ENCODE data around the gene TCF15. TPM values are rescaled to one million over a fixed set of nuclear protein-coding genes. Genes with fewer than 3 reads are reported as not detected.
"Not testable (repeated sequence)": the region's sequence is repeated elsewhere in the genome, so short reads cannot be mapped to it uniquely, and the experiment has no call there.

The TCF15 gene
- total RNA-seq, 1 experiment from 2014 or later = not detected

DNA sequence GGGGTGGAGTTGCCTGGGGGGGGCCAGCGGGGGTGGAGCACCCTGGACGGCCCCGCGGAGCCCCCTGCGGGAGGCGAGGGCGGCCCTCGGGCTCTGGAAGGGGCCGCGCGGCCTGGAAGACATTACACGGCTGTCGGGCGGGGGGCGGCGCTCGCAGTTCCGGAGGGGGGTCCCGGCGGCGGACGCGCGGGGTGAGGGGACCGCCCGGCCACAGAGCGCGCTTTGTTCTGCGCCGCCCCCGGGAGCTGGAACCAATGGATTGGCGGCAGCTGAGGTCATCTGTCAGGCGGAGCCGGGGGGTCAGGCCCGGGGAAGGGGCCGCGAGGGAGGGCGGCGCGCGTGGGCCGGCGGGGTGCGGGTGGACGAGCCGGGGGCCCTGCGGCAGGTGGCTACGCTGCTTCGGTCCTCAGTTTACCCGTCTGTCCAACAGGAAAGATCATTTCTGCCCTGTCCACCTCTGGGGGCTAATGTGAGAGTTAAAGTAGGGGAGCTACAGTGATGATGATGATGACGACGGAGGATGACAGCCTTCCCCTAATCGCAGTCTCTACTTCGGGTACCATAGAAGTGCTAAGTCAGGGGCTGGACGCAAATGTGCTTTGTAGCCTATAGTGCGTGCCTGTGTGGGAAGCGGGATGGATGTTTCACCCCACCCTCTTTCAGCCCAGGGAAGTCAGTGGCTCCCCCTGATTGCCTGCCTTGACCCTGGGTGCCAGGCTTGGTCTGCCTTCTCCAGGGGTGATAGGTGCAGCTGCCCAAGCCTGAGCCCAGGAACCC lies 32.5 kb upstream of the TCF15 start:
- no peak for DNase-seq (ENCODE audit: low read depth)

DNA sequence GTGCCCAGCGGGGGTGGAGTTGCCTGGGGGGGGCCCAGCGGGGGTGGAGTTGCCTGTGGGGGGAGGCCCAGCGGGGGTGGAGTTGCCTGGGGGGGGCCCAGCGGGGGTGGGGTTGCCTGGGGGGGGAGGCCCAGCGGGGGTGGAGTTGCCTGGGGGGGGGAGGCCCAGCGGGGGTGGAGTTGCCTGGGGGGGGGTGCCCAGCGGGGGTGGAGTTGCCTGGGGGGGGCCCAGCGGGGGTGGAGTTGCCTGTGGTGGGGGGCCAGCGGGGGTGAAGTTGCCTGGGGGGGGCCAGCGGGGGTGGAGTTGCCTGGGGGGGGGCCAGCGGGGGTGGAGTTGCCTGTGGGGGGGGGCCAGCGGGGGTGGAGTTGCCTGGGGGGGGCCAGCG lies 31.9 kb upstream of the TCF15 start:
- not testable (repeated sequence) for DNase-seq (ENCODE audit: low read depth)

DNA sequence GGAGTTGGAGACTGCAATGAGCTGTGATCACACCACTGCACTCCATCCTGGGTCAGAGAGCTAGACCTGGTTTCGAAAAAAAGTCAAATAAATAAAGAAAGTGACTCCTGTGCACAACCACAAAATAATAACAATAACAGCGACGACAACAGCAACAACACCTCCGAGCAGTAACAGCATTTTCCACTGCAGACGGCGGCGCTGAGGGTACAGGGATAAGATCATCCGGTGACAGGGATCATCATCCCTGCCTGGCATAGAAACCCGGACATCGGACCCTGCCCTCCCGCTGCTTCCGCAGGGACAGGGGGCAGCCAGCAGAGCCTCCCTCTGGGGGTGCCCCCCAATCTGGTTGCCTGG lies 31.4 kb upstream of the TCF15 start:
- DNase-seq (ENCODE audit: low read depth) = peak; percentile 38

- DNase-seq (ENCODE audit: low read depth) = no peak
Observed at GRCh38 chr20:640674-641515, 30.8 kb upstream of the TCF15 start.

GRCh38 chr20:638579-638978 lies 28.5 kb upstream of the TCF15 start:
- no peak for DNase-seq (ENCODE audit: low read depth)

DNA sequence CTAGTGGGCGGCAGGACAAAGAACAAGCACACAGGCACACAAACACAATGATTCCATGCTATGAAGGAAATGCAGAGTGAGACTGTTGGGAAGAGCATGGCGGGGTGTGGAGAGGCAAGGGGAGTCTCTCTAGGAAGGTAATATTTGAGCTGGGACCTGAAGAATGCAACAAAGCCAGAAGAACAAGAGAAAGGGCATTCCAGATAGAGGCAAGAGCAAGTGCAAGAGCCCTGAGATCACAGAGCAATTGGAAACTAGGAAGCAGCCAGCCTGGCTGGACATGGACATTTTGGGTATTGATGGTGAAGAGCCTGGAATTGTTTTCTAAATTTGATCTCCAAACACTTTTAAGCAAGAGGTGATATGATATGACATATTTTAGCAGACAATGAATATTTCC lies 27.4 kb upstream of the TCF15 start:
- no peak for DNase-seq (ENCODE audit: low read depth)

- DNase-seq (ENCODE audit: low read depth) = peak; percentile 64
Observed at GRCh38 chr20:635893-636338, 25.8 kb upstream of the TCF15 start.

- no peak for DNase-seq (ENCODE audit: low read depth)
Observed at GRCh38 chr20:635028-635892, 25.2 kb upstream of the TCF15 start.

- DNase-seq (ENCODE audit: low read depth) = no peak
Observed at GRCh38 chr20:634148-634925, 24.2 kb upstream of the TCF15 start.

GRCh38 chr20:631101-631500 lies 21.0 kb upstream of the TCF15 start:
- DNase-seq (ENCODE audit: low read depth) = no peak

GRCh38 chr20:626579-626978 lies 16.5 kb upstream of the TCF15 start:
- DNase-seq (ENCODE audit: low read depth) = no peak

DNA sequence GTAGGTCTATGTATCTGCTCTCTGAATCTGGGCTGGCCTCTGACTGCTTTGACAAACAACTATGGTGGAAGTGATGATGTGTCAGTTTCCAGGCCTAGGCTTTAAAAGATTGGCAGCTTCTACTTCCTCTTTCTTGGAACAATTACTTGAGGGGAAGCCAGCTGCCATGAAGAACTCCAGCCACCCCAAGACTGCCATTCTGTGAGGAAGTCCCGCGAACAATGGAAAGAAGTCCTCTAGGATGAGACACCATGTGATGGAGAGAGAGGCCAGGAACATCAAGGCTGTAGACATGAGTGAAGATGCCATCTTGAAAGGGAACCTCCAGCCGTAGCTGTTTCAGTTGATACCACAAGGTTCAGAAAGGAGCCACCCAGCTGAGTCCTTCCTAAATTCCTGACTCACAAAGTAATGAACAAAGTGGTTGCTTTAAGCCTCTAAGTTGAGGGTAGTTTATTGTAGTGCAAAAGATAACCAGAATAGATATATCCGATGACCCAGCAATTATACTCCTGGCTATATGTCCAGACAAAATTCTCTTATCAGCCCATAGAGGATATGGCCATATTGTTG lies 15.3 kb upstream of the TCF15 start:
- no peak for DNase-seq (ENCODE audit: low read depth)

GRCh38 chr20:623704-624103 lies 13.6 kb upstream of the TCF15 start:
- DNase-seq (ENCODE audit: low read depth) = no peak

GRCh38 chr20:623021-623420 lies 12.9 kb upstream of the TCF15 start:
- no peak for DNase-seq (ENCODE audit: low read depth)

- no peak for DNase-seq (ENCODE audit: low read depth)
Observed at GRCh38 chr20:622161-622560, 12.1 kb upstream of the TCF15 start.

- DNase-seq (ENCODE audit: low read depth) = peak; percentile 82
Observed at GRCh38 chr20:621125-621756, 11.1 kb upstream of the TCF15 start.

- DNase-seq (ENCODE audit: low read depth) = no peak
Observed at GRCh38 chr20:620246-620645, 10.1 kb upstream of the TCF15 start.

DNA sequence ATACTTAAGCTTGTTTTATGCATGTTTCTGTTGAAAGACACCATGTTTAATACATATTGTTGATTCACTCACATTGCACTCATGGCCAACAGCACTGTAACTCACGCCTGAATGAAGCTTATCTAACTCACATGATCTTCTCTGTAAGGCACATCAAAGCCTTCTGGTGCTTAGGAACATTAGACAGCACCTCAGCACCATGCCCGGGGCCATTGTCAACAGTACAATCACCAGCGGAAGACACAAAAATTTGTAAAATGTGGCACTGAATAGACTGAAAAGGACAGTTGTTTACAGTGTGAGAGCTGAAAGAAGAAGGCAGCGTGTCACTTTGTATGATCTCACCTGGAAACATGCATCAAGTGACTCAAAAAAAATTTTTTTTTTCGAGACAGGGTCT lies 8.9 kb upstream of the TCF15 start:
- DNase-seq (ENCODE audit: low read depth) = peak; percentile 79

DNA sequence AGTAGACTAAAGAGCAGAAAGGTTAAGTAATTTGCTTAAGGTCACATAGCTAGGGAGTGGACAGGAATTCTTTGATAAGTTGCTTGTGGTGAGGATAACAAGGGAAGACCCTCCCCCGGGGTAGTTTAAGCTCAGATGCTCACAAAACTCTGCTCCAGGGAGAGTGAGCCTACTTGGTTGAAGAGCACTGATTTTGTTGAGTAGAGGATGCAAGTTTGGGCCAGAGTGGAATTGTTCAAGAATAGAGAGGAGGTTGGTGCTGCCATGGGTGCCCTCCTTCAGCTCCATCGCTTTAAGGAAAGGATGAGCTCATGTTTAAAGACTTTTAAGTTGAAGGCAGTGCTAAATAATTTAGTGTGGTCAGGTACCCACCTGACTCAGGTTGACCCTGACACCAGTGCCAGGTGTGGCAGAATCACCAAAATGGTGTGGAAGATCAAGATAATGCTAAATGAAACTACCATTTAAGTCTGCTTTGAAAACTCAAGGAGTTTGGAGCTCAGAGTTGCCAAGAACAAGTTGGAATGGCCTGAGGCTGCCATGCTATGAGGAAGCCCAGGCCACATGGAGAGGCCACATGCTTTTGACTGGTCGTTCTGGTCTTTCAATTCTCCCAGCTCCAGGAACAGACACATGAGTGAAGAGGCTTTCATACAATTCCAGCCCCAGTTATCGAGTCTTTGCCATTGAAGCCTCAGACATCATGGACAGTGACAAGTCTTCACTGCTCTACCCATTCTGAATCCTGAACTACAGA lies 8.0 kb upstream of the TCF15 start:
- DNase-seq (ENCODE audit: low read depth) = no peak

DNA sequence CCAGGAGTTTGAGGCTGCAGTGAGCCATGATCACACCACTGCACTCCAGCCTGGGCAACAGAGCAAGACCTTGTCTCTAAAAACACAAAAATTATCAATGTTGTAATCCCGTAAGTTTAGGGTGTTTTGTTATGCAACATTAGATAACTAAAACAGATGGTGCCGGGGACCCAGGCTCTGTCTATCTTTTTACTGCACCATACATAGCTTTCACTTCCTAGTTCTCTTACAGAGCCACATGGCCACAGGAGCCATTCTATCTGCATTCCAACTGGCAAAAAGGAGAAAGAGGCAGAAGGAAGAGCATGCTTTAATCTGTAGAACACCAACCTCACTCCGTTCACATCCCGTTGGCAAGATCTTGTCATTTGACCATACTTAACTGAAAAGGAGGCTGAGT lies 5.4 kb upstream of the TCF15 start:
- no peak for DNase-seq (ENCODE audit: low read depth)
